ENCODE results near the gene CBX4. TPM values are rescaled to one million over a fixed set of nuclear protein-coding genes. Genes with fewer than 3 reads are reported as not detected.
"Not testable (repeated sequence)": the region's sequence is repeated elsewhere in the genome, so short reads cannot be mapped to it uniquely, and the experiment has no call there.

Gene CBX4
- total RNA-seq, 4 donors from 2014 or later = 5.5 to 16.6 (median 10.6) TPM

GRCh38 chr17:79859676-79860615 is 20.7 kb upstream of the CBX4 start:
- DNase-seq (ENCODE audit: low spot score) (no peak), ATAC-seq (ENCODE audit: low FRiP score) (no peak)
- no peak for TF ChIP-seq CTCF (IDR thresholded peaks at IDR 0.05)

- ATAC-seq (ENCODE audit: low FRiP score) (no peak), DNase-seq (ENCODE audit: low spot score) (no peak)
- no peak for TF ChIP-seq CTCF (IDR thresholded peaks at IDR 0.05)
Observed at GRCh38 chr17:79857095-79857494, 17.9 kb upstream of the CBX4 start.

GRCh38 chr17:79855331-79856124 is 16.3 kb upstream of the CBX4 start:
- DNase-seq (ENCODE audit: low spot score) = no peak

GRCh38 chr17:79854080-79855060 is 15.1 kb upstream of the CBX4 start:
- TF ChIP-seq CTCF (IDR thresholded peaks at IDR 0.05) = no peak
- ATAC-seq (ENCODE audit: low FRiP score) = no peak

More at GRCh38 chr17:79855331-79856124, 16.3 kb upstream of the CBX4 start:
- TF ChIP-seq CTCF (IDR thresholded peaks at IDR 0.05) = no peak
- ATAC-seq (ENCODE audit: low FRiP score) = no peak

GRCh38 chr17:79853168-79853567 is 13.9 kb upstream of the CBX4 start:
- not testable (repeated sequence) for DNase-seq (ENCODE audit: low spot score); ATAC-seq (ENCODE audit: low FRiP score)

More at GRCh38 chr17:79854080-79855060, 15.1 kb upstream of the CBX4 start:
- DNase-seq (ENCODE audit: low spot score) = no peak

GRCh38 chr17:79852748-79853147 is 13.5 kb upstream of the CBX4 start:
- no peak for TF ChIP-seq CTCF (IDR thresholded peaks at IDR 0.05)
- ATAC-seq (ENCODE audit: low FRiP score) = no peak
- no peak for DNase-seq (ENCODE audit: low spot score)
